IMR-90 (cell line): ENCODE measurements around the gene PIN1. TPM values are rescaled to one million over a fixed set of nuclear protein-coding genes. Genes with fewer than 3 reads are reported as not detected.

Experiments
- ATAC-seq: fragments of 200-7000 bp; cut with Tn5 transposase; 2 replicates; pipeline ENCODE4 v1.9.1; 2020; ENCODE audit warnings: low read depth, mild to moderate bottlenecking, moderate library complexity
- Bru-seq: library from RNA; stranded (reverse); fragments of 400-500 nt; gene quantifications from one replicate; lab custom pipeline; 2021; lab: Mats Ljungman, UMichigan
- BruChase-seq, 2 experiments: library from RNA; stranded (reverse); fragments of 400-500 nt; gene quantifications; one replicate each; lab custom pipeline; 2021; lab: Mats Ljungman, UMichigan
- BruUV-seq: library from RNA; stranded (reverse); fragments of 400-500 nt; replicated peaks from 2 replicates; lab custom pipeline; 2021; lab: Mats Ljungman, UMichigan
- CTCF ChIA-PET: fragments of 300-600 bp; formaldehyde crosslinking; extraction: SDS; loops from one replicate; lab custom pipeline; 2021; ENCODE audit warnings: antibody characterized with exemption; lab: Yijun Ruan, JAX
- POLR2A ChIA-PET: fragments of 300-600 bp; sonication (Branson Sonifier 250); formaldehyde crosslinking; loops from one replicate; lab custom pipeline; 2022; ENCODE audit warnings: antibody characterized with exemption; ENCODE audit not compliant: unreplicated experiment; lab: Charles Lee
- DNase-seq: peaks from one replicate; pipeline ENCODE4 v3.0.0; 2013
- H2AFZ ChIP-seq: replicated peaks from 2 replicates; pipeline ENCODE3; 2013; ENCODE audit warnings: low read length, mild to moderate bottlenecking; ENCODE audit not compliant: poor library complexity
- H2AK5ac ChIP-seq: 2 replicates; pipeline ENCODE4 v1.6.1; 2013; ENCODE audit warnings: low read depth, low read length, inconsistent platforms
- H2AK9ac ChIP-seq: replicated peaks from 2 replicates; pipeline ENCODE3; 2013; ENCODE audit warnings: mild to moderate bottlenecking, low read depth, low read length, moderate library complexity; ENCODE audit not compliant: poor library complexity
- H2BK120ac ChIP-seq: 2 replicates; pipeline ENCODE4 v1.6.1; 2013; ENCODE audit warnings: low read depth, low read length, inconsistent platforms
- H2BK15ac ChIP-seq: 3 replicates; pipeline ENCODE4 v1.6.1; 2013; ENCODE audit warnings: low read depth, low read length, inconsistent platforms
- H2BK20ac ChIP-seq: 2 replicates; pipeline ENCODE4 v1.6.1; 2013; ENCODE audit warnings: low read depth, mild to moderate bottlenecking, inconsistent platforms, low read length, moderate library complexity
- H2BK5ac ChIP-seq: 2 replicates; pipeline ENCODE4 v1.6.1; 2013; ENCODE audit warnings: mild to moderate bottlenecking, low read depth, low read length, inconsistent platforms; ENCODE audit not compliant: poor library complexity, severe bottlenecking
- H3K14ac ChIP-seq: replicated peaks from 2 replicates; pipeline ENCODE4 v1.6.1; 2013; ENCODE audit warnings: low read depth, low read length, inconsistent platforms
- H3K18ac ChIP-seq: 2 replicates; pipeline ENCODE4 v1.6.1; 2013; ENCODE audit warnings: low read depth, low read length, control low read depth
- H3K23ac ChIP-seq: 2 replicates; pipeline ENCODE4 v1.6.1; 2013; ENCODE audit warnings: low read depth, low read length, inconsistent platforms
- H3K27ac ChIP-seq: 2 replicates; pipeline ENCODE4 v1.5.1; 2013; ENCODE audit warnings: mild to moderate bottlenecking, control low read depth, low read length; ENCODE audit not compliant: insufficient read depth
- H3K27me3 ChIP-seq: 2 replicates; pipeline ENCODE4 v1.6.1; 2013; ENCODE audit warnings: low read length; ENCODE audit not compliant: control insufficient read depth, insufficient read depth
- H3K36me3 ChIP-seq: 2 replicates; pipeline ENCODE4 v1.6.1; 2013; ENCODE audit warnings: low read length, mixed read lengths; ENCODE audit not compliant: control insufficient read depth, insufficient read depth
- H3K4ac ChIP-seq: 2 replicates; pipeline ENCODE4 v1.6.1; 2013; ENCODE audit warnings: low read depth, low read length, inconsistent platforms
- H3K4me1 ChIP-seq: 2 replicates; pipeline ENCODE4 v1.6.1; 2013; ENCODE audit warnings: low read length, mixed read lengths; ENCODE audit not compliant: control insufficient read depth, insufficient read depth
- H3K4me2 ChIP-seq: 2 replicates; pipeline ENCODE4 v1.6.1; 2013; ENCODE audit warnings: low read depth, mild to moderate bottlenecking, control low read depth, low read length, moderate library complexity
- H3K4me3 ChIP-seq: 2 replicates; pipeline ENCODE4 v1.5.1; 2013; ENCODE audit warnings: low read depth, mild to moderate bottlenecking, control low read depth, low read length, moderate library complexity; ENCODE audit not compliant: insufficient read depth
- H3K56ac ChIP-seq: 2 replicates; pipeline ENCODE4 v1.6.1; 2013; ENCODE audit warnings: low read length, inconsistent platforms; ENCODE audit not compliant: insufficient read depth; ENCODE audit errors: extremely low read depth
- H3K79me1 ChIP-seq, 2 experiments: 2 replicates each; pipeline ENCODE4 v1.6.1; 2013; ENCODE audit warnings: low read length in 2 of 2, inconsistent platforms in 1 of 2, low read depth in 1 of 2
- H3K9ac ChIP-seq: 2 replicates; pipeline ENCODE4 v1.6.1; 2013; ENCODE audit warnings: low read depth, low read length, control low read depth
- H3K9me1 ChIP-seq: 2 replicates; pipeline ENCODE4 v1.6.1; 2013; ENCODE audit warnings: low read length, inconsistent platforms; ENCODE audit not compliant: insufficient read depth
- H3K9me3 ChIP-seq: 2 replicates; pipeline ENCODE4 v1.6.1; 2013; ENCODE audit warnings: low read length; ENCODE audit not compliant: control insufficient read depth, insufficient read depth
- H4K20me1 ChIP-seq: 2 replicates; pipeline ENCODE4 v1.6.1; 2013; ENCODE audit warnings: low read length, inconsistent platforms; ENCODE audit not compliant: insufficient read depth
- H4K5ac ChIP-seq: 2 replicates; pipeline ENCODE4 v1.6.1; 2013; ENCODE audit warnings: mild to moderate bottlenecking, low read depth, low read length, control low read depth
- H4K8ac ChIP-seq, 2 experiments: 2 replicates each; pipeline ENCODE4 v1.6.1; 2013; ENCODE audit warnings: low read depth in 2 of 2, low read length in 2 of 2, control low read depth in 1 of 2, inconsistent platforms in 1 of 2
- H4K91ac ChIP-seq: 2 replicates; pipeline ENCODE4 v1.6.1; 2013; ENCODE audit warnings: low read depth, low read length, inconsistent platforms; ENCODE audit not compliant: insufficient read depth
- BHLHE40 ChIP-seq: fragments of 150-350 bp; IDR thresholded peaks from 2 replicates; pipeline ENCODE4 v1.6.1; 2016; ENCODE audit warnings: mild to moderate bottlenecking, low read depth, low read length
- CEBPB ChIP-seq: IDR thresholded peaks from 2 replicates; pipeline ENCODE4 v1.6.1; 2012; ENCODE audit warnings: low read depth, low read length, improper control_type of control experiment
- CHD1 ChIP-seq: IDR thresholded peaks from 2 replicates; pipeline ENCODE4 v1.6.1; 2012; ENCODE audit warnings: low read depth, low read length, improper control_type of control experiment
- FOS ChIP-seq: fragments of 150-350 bp; IDR thresholded peaks from 2 replicates; pipeline ENCODE4 v1.6.1; 2016; ENCODE audit warnings: low read depth, low read length
- MAFK ChIP-seq: IDR thresholded peaks from 2 replicates; pipeline ENCODE4 v1.6.1; 2012; ENCODE audit warnings: low read depth, low read length, improper control_type of control experiment
- MAZ ChIP-seq: IDR thresholded peaks from 2 replicates; pipeline ENCODE4 v1.6.1; 2012; ENCODE audit warnings: low read depth, mild to moderate bottlenecking, low read length, improper control_type of control experiment, moderate library complexity, borderline replicate concordance
- MXI1 ChIP-seq: IDR thresholded peaks from 2 replicates; pipeline ENCODE4 v1.6.1; 2012; ENCODE audit warnings: low read depth, mild to moderate bottlenecking, low read length, moderate library complexity, borderline replicate concordance
- RAD21 ChIP-seq: IDR thresholded peaks from 2 replicates; pipeline ENCODE4 v1.6.1; 2012; ENCODE audit warnings: low read length, improper control_type of control experiment
- RCOR1 ChIP-seq: IDR thresholded peaks from 2 replicates; pipeline ENCODE4 v1.6.1; 2012; ENCODE audit warnings: mild to moderate bottlenecking, low read length, improper control_type of control experiment; ENCODE audit not compliant: insufficient replicate concordance
- SMC3 ChIP-seq: fragments of 150-350 bp; IDR thresholded peaks from 2 replicates; pipeline ENCODE4 v1.6.1; 2016; ENCODE audit warnings: low read depth, mild to moderate bottlenecking, antibody characterized with exemption, low read length, moderate library complexity
- WGBS, 2 experiments: methylation state at CpG; one replicate each; pipeline versions ENCODE4 v1.1.5 to v1.1.7; 2013; ENCODE audit warnings: missing lambda C conversion rate in 2 of 2; ENCODE audit not compliant: insufficient read length in 1 of 2; ENCODE audit errors: extremely low coverage in 2 of 2; 5-methylcytosine and 5-hydroxymethylcytosine counted together
- dilution Hi-C: fragments of 300-500 bp; cut with HindIII; formaldehyde crosslinking; loops from one replicate; pipeline ENCODE4 v1.14.3; 2018; ENCODE audit warnings: low sequenced_read_pairs; ENCODE audit not compliant: unreplicated experiment
- in situ Hi-C: fragments of 300-500 bp; cut with MboI; formaldehyde crosslinking; loops from 3 replicates; pipeline ENCODE4 v1.14.3; 2019; ENCODE audit warnings: low sequenced_read_pairs, inconsistent platforms, mixed read lengths
- intact Hi-C: fragments of 100-400 bp; cut with micrococcal nuclease; formaldehyde crosslinking; loops from 2 replicates; pipeline ENCODE4 v1.10.0; 2022
- long read RNA-seq: library from polyadenylated mRNA; unstranded; transcript quantifications from one replicate; pipeline ENCODE4 v2.0.0, GENCODE V29; 2021; ENCODE audit not compliant: unreplicated experiment
- polyA plus RNA-seq, 3 experiments: library from polyadenylated mRNA; depleted of rRNA; stranded (reverse); fragments of >200 nt; gene quantifications; 2 replicates each; pipeline ENCODE4 v1.2.3, GENCODE V29; 2012; ENCODE audit warnings: low replicate concordance in 1 of 3
- total RNA-seq: library from RNA; depleted of rRNA; stranded (reverse); fragments of >200 nt; gene quantifications from 2 replicates; pipeline ENCODE4 v1.2.3, GENCODE V29; 2012; rRNA removed
- TF ChIP-seq, protein P1 (sequence below): fragments of 150-350 bp; IDR thresholded peaks from 2 replicates; pipeline ENCODE4 v1.6.1; 2017; ENCODE audit warnings: mild to moderate bottlenecking, antibody characterized with exemption, low read length, low read depth
- TF ChIP-seq, protein P2 (sequence below): conservative IDR thresholded peaks from 2 replicates; pipeline ENCODE4 v1.5.1; 2012; ENCODE audit warnings: mild to moderate bottlenecking, low read depth, low read length, improper control_type of control experiment

PIN1 gene
- total RNA-seq (76.0 and 77.2 TPM in 2 replicates), polyA plus RNA-seq (2012; rRNA removed) (105 and 126 TPM in 2 replicates), Bru-seq, nascent RNA (percentile 67 among the genes with signal in this experiment), BruChase-seq, experiment 1, labeled RNA remaining after a 6-hour chase (percentile 73 among the genes with signal in this experiment), BruChase-seq, experiment 2, labeled RNA remaining after a 2-hour chase (percentile 66 among the genes with signal in this experiment)
- polyA plus RNA-seq (2012; cell fraction: cytosol; rRNA removed) = 71.7 and 184 TPM in 2 replicates
- 67.3 and 125 TPM in 2 replicates for polyA plus RNA-seq (2012; cell fraction: nucleus; rRNA removed; ENCODE audit: low replicate concordance)
- long read RNA-seq, full-length matches to known transcripts = 106 of 127 reads
- long read RNA-seq, partial matches to known transcripts = 14 of 127 reads
- long read RNA-seq, other reads (novel, unspliced or antisense) = 7 of 127 reads

DNA sequence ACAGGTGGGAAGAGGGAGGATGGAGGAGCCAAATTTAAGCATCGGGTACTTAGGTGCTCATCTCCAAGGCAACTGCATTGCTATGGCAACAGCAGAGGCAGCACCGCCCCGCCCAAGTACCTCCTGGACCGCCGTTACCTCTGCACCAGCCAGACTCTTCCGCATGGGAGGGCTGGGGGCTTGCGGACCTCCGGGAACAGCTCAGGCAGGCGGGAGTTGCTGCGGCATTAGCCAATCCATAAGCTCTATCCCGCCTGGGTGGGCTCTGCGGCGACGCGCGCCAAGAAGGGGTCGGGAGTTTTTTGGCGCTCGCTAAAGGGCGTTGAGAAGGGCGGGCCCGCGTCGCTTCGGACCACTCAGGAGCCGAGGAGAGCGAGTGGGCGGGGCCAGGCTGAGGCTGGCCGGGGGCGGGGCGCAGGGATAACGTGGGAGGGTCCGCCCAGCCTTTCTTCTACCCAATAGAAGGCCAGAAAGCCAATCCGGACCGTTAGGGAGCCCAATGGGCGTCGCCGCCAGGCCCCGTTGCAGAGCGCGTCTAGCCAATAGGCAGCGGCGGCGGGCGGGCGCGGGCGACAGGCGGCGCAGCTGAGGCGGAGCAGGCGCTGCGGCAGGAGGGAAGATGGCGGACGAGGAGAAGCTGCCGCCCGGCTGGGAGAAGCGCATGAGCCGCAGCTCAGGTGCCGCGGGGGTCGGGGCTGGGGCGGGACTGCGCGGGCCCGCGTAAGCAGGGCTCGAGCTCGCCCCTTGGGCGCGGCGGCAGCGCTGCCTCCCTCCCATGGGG lies at the start of gene PIN1:
Gene PIN1 (plus strand): TSS at position 593 of the 781 bp plus-strand sequence. CDS start 27 bp downstream, at position 620.
- Histone ChIP-seq H4K20me1 (peaks cover 3% of the 10 kb centered on the region; the same call in 1 of the 2 replicates), H2BK5ac (peak within 1 kb of the TSS; percentile 49), H3K4ac (peak within 1 kb of the TSS; percentile 28), H2BK20ac (no peak within 1 kb of the TSS), H3K9me3 (no peaks in the 10 kb centered on the region), H3K4me2 (peak within 1 kb of the TSS; percentile 85), H3K9me1 (peaks cover 10% of the 10 kb centered on the region; the same call in 1 of the 2 replicates), H2AFZ (peak within 1 kb of the TSS; percentile 92), H4K5ac (no peak within 1 kb of the TSS), H2AK9ac (peak within 1 kb of the TSS; percentile 75), H3K18ac (no peak within 1 kb of the TSS), H2AK5ac (peak within 1 kb of the TSS; percentile 20), H3K4me3 (peak within 1 kb of the TSS; percentile 88), H3K14ac (peak within 1 kb of the TSS; percentile 71), H3K27ac (peak within 1 kb of the TSS; percentile 44; the same call in 1 of the 2 replicates), H3K9ac (peak within 1 kb of the TSS; percentile 53), H3K36me3 (peaks cover 12% of the 10 kb centered on the region), H2BK120ac (no peak within 1 kb of the TSS), H3K23ac (peak within 1 kb of the TSS; percentile 48; the same call in 1 of the 2 replicates), H3K4me1 (no peaks in the 10 kb centered on the region; the same call in 1 of the 2 replicates), H4K91ac (peak within 1 kb of the TSS; percentile 15; the same call in 1 of the 2 replicates), H3K27me3 (no peaks in the 10 kb centered on the region), H4K8ac (peak within 1 kb of the TSS in 1 of 2 experiments; percentile 77; a peak in 1 of 4 replicates), H2BK15ac (no peak within 1 kb of the TSS), H3K79me1 (peaks cover 21 to 64% of the 10 kb centered on the region in 2 experiments), H3K56ac (0 out of 2 replicates have a peak within 1 kb of the TSS, but pooled peaks have one; percentile 16)
- ATAC-seq (peak; percentile 98), DNase-seq (peak; percentile 97)
- in situ Hi-C loops = no loop called here
- dilution Hi-C loops = no loop called here
- BruUV-seq = no TSS peak
- intact Hi-C loops = no loop called here
- ChIA-PET POLR2A (interaction anchor here (0.6 to 0.7 kb wide), 4 partner anchors 10 to 1914 kb away, joined by 3 to 18 read pairs (median 10); no protein-coding TSS in a partner anchor), CTCF (interaction anchor here (0.6 kb wide), 1 partner anchor 18 kb away, joined by 3 read pairs; no protein-coding TSS in a partner anchor)
- WGBS, 2 experiments = 1% methylated on average over 55 of the region's 73 CpGs; no CpG with 5 or more reads in 1 of the 2 experiments
- TF ChIP-seq SMC3 (no peak), MAZ (peak; percentile 26; the same call in 1 of the 2 replicates), MAFK (no peak), RCOR1 (peak; percentile 76), BHLHE40 (no peak), FOS (peak; percentile 73; the same call in 1 of the 2 replicates), MXI1 (peak; percentile 72; the same call in 1 of the 2 replicates), RAD21 (no peak), CHD1 (no peak), CEBPB (no peak)
- TF ChIP-seq, protein P1, sequence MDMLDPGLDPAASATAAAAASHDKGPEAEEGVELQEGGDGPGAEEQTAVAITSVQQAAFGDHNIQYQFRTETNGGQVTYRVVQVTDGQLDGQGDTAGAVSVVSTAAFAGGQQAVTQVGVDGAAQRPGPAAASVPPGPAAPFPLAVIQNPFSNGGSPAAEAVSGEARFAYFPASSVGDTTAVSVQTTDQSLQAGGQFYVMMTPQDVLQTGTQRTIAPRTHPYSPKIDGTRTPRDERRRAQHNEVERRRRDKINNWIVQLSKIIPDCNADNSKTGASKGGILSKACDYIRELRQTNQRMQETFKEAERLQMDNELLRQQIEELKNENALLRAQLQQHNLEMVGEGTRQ = 0 out of 2 replicates have a peak, but pooled peaks have one; percentile 9
- TF ChIP-seq, protein P2, sequence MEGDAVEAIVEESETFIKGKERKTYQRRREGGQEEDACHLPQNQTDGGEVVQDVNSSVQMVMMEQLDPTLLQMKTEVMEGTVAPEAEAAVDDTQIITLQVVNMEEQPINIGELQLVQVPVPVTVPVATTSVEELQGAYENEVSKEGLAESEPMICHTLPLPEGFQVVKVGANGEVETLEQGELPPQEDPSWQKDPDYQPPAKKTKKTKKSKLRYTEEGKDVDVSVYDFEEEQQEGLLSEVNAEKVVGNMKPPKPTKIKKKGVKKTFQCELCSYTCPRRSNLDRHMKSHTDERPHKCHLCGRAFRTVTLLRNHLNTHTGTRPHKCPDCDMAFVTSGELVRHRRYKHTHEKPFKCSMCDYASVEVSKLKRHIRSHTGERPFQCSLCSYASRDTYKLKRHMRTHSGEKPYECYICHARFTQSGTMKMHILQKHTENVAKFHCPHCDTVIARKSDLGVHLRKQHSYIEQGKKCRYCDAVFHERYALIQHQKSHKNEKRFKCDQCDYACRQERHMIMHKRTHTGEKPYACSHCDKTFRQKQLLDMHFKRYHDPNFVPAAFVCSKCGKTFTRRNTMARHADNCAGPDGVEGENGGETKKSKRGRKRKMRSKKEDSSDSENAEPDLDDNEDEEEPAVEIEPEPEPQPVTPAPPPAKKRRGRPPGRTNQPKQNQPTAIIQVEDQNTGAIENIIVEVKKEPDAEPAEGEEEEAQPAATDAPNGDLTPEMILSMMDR = peak; percentile 82
